A673 (cell line): ENCODE data around the gene BRD9.

ENCODE experiments used
- CTCF ChIP-seq: fragments of 300-800, 200-600 bp; sonication (generic); conservative IDR thresholded peaks from 2 replicates; pipeline ENCODE4 v1.5.1; 2017; ENCODE audit warnings: low read depth, mild to moderate bottlenecking, antibody characterized with exemption, low read length, moderate library complexity, mixed read lengths
- EZH2 ChIP-seq: fragments of 200-600 bp; sonication (generic); IDR thresholded peaks from 2 replicates; pipeline ENCODE4 v1.6.1; 2017; ENCODE audit warnings: borderline replicate concordance, low read depth, mild to moderate bottlenecking, mixed read lengths, antibody characterized with exemption, low read length; ENCODE audit not compliant: poor library complexity, severe bottlenecking

GRCh38 chr5:907366-907910 is 14.8 kb upstream of the BRD9 start:
- TF ChIP-seq EZH2 (no peak), CTCF (no peak)
